Astrocyte (in vitro differentiated cells and primary cell): Measurements from ENCODE around the gene ANKRD26. TPM values are rescaled to one million over a fixed set of nuclear protein-coding genes. Genes with fewer than 3 reads are reported as not detected.

ENCODE experiments used
- DNase-seq: peaks from one replicate; pipeline ENCODE4 v3.0.0-alpha.2; 2010; ENCODE audit warnings: low read depth
- FAIRE-seq: peaks from 2 replicates; lab custom pipeline; 2011; peaks lifted over from hg19 to GRCh38; lab: Jason Lieb, UNC
- H2AFZ ChIP-seq: 2 replicates; pipeline ENCODE4 v1.6.0; 2012; ENCODE audit warnings: low read depth, low read length, inconsistent platforms
- H3K27ac ChIP-seq: 2 replicates; pipeline ENCODE4 v1.5.1; 2011; ENCODE audit warnings: low read depth, low read length, inconsistent platforms
- H3K27me3 ChIP-seq: 2 replicates; pipeline ENCODE4 v1.6.0; 2011; ENCODE audit warnings: low read length, inconsistent platforms; ENCODE audit not compliant: insufficient read depth
- H3K36me3 ChIP-seq: 2 replicates; pipeline ENCODE4 v1.5.1; 2011; ENCODE audit warnings: low read length, inconsistent platforms; ENCODE audit not compliant: insufficient read depth
- H3K4me1 ChIP-seq: 2 replicates; pipeline ENCODE4 v1.5.1; 2011; ENCODE audit warnings: low read length, inconsistent platforms; ENCODE audit not compliant: insufficient read depth
- H3K4me2 ChIP-seq: 2 replicates; pipeline ENCODE4 v1.6.0; 2012; ENCODE audit warnings: low read length, inconsistent platforms
- H3K4me3 ChIP-seq: 2 replicates; pipeline ENCODE4 v1.5.1; 2011; ENCODE audit warnings: low read depth, mild to moderate bottlenecking, low read length, inconsistent platforms; ENCODE audit not compliant: insufficient read depth
- H3K79me2 ChIP-seq: 2 replicates; pipeline ENCODE4 v1.6.0; 2012; ENCODE audit warnings: mild to moderate bottlenecking, low read length, inconsistent platforms; ENCODE audit not compliant: insufficient read depth
- H3K9ac ChIP-seq: 2 replicates; pipeline ENCODE4 v1.6.0; 2012; ENCODE audit warnings: mild to moderate bottlenecking, low read length, inconsistent platforms
- H3K9me3 ChIP-seq: 2 replicates; pipeline ENCODE4 v1.5.1; 2012; ENCODE audit warnings: low read depth, mild to moderate bottlenecking, low read length, inconsistent platforms; ENCODE audit not compliant: insufficient read depth
- H4K20me1 ChIP-seq: 2 replicates; pipeline ENCODE4 v1.6.0; 2012; ENCODE audit warnings: low read length, inconsistent platforms; ENCODE audit not compliant: insufficient read depth
- H3K27ac Mint-ChIP-seq: one replicate; pipeline ENCODE4 v1.8.0; 2021; ENCODE audit warnings: mild to moderate bottlenecking, mixed read lengths; ENCODE audit not compliant: unreplicated experiment
- H3K27me3 Mint-ChIP-seq: one replicate; pipeline ENCODE4 v1.8.0; 2021; ENCODE audit warnings: low read depth, mixed read lengths; ENCODE audit not compliant: unreplicated experiment
- H3K36me3 Mint-ChIP-seq: one replicate; pipeline ENCODE4 v1.8.0; 2021; ENCODE audit warnings: low read depth, mixed read lengths; ENCODE audit not compliant: unreplicated experiment
- H3K4me1 Mint-ChIP-seq: one replicate; pipeline ENCODE4 v1.8.0; 2021; ENCODE audit warnings: low read depth, mixed read lengths; ENCODE audit not compliant: unreplicated experiment
- H3K4me3 Mint-ChIP-seq: one replicate; pipeline ENCODE4 v1.8.0; 2021; ENCODE audit warnings: mild to moderate bottlenecking, moderate library complexity, mixed read lengths; ENCODE audit not compliant: unreplicated experiment
- H3K9me3 Mint-ChIP-seq: one replicate; pipeline ENCODE4 v1.8.0; 2021; ENCODE audit warnings: mild to moderate bottlenecking, mixed read lengths; ENCODE audit not compliant: unreplicated experiment
- EZH2 ChIP-seq: IDR thresholded peaks from 2 replicates; pipeline ENCODE4 v1.6.1; 2012; ENCODE audit warnings: mild to moderate bottlenecking, low read length, inconsistent platforms; ENCODE audit not compliant: insufficient read depth
- total RNA-seq: library from RNA; stranded (reverse); gene quantifications from 2 replicates; pipeline ENCODE4 v1.2.1, GENCODE V29; 2021
- TF ChIP-seq, protein P1 (sequence below): IDR thresholded peaks from 2 replicates; pipeline ENCODE4 v1.5.1; 2011; ENCODE audit warnings: low read depth, mild to moderate bottlenecking, inconsistent platforms, low read length, moderate library complexity; ENCODE audit not compliant: insufficient read depth

Gene ANKRD26
- total RNA-seq, 1 donor from 2014 or later, result 7.7 TPM

DNA sequence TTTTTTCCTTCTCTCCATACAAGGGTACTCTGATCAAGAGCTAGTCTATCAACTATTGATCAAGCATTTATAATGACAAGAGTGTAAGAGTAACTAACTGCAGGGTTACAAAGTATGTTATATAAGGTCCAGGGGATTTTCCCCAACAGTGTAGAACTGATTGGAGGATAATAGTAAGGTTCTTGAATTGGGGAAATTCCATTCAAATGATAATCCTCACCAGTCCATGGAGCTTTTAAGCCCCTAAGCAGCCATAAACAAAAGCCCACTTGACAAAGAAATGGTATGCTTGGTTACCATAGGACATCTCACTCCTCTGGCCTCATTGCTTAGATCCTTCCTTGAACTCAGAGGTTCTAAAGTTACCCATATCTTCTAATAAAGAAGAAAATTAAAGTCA is 45.6 kb upstream of the ANKRD26 start:
- H3K36me3 Mint-ChIP-seq, result peaks cover 8% of the 10 kb centered on the region
- DNase-seq (no peak), FAIRE-seq (no peak)
- Histone ChIP-seq H3K27ac (no peak overlapping the region), H3K27me3 (no peaks in the 10 kb centered on the region), H3K9ac (no peak overlapping the region), H2AFZ (no peak overlapping the region), H3K9me3 (no peaks in the 10 kb centered on the region), H3K4me1 (peaks cover 2% of the 10 kb centered on the region), H4K20me1 (peaks cover 56% of the 10 kb centered on the region), H3K4me2 (no peak overlapping the region), H3K4me3 (no peak overlapping the region), H3K79me2 (peaks cover 88% of the 10 kb centered on the region), H3K36me3 (peaks cover 53% of the 10 kb centered on the region)
- no peak overlapping the region for H3K4me3 Mint-ChIP-seq
- H3K27ac Mint-ChIP-seq, result no peak overlapping the region
- no peaks in the 10 kb centered on the region for H3K27me3 Mint-ChIP-seq
- H3K4me1 Mint-ChIP-seq, result peaks cover 2% of the 10 kb centered on the region
- TF ChIP-seq EZH2, result no peak
- TF ChIP-seq, protein P1, sequence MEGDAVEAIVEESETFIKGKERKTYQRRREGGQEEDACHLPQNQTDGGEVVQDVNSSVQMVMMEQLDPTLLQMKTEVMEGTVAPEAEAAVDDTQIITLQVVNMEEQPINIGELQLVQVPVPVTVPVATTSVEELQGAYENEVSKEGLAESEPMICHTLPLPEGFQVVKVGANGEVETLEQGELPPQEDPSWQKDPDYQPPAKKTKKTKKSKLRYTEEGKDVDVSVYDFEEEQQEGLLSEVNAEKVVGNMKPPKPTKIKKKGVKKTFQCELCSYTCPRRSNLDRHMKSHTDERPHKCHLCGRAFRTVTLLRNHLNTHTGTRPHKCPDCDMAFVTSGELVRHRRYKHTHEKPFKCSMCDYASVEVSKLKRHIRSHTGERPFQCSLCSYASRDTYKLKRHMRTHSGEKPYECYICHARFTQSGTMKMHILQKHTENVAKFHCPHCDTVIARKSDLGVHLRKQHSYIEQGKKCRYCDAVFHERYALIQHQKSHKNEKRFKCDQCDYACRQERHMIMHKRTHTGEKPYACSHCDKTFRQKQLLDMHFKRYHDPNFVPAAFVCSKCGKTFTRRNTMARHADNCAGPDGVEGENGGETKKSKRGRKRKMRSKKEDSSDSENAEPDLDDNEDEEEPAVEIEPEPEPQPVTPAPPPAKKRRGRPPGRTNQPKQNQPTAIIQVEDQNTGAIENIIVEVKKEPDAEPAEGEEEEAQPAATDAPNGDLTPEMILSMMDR, result no peak
- H3K9me3 Mint-ChIP-seq, result no peaks in the 10 kb centered on the region

DNA sequence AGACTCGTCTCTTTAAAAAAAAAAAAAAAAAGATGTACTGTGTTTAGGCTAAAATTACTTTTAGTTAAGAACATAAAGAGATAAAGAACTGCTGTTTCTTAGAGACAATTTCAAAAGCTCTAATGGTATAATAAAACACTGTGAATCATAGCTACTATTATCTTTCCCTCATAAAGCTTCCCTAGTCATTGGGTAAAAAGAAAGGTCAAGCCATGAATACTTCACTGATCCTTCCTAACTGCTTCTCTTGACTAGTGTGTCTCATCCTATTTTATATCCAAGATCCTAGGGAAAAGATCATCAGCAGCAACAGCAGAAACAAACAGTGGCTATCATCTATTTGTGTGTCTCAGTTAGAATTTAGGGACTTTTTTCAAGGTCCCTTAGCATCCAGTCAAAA is 43.4 kb upstream of the ANKRD26 start:
- peaks cover 8% of the 10 kb centered on the region for H3K36me3 Mint-ChIP-seq
- Histone ChIP-seq H3K79me2 (peaks cover 68% of the 10 kb centered on the region), H2AFZ (no peak overlapping the region), H3K4me1 (no peaks in the 10 kb centered on the region), H3K4me2 (no peak overlapping the region), H3K27ac (no peak overlapping the region), H3K9ac (no peak overlapping the region), H3K9me3 (no peaks in the 10 kb centered on the region), H3K4me3 (no peak overlapping the region), H3K36me3 (peaks cover 61% of the 10 kb centered on the region), H3K27me3 (no peaks in the 10 kb centered on the region), H4K20me1 (peaks cover 33% of the 10 kb centered on the region)
- FAIRE-seq (no peak), DNase-seq (no peak)
- TF ChIP-seq, protein P1, result no peak
- TF ChIP-seq EZH2, result no peak
- no peaks in the 10 kb centered on the region for H3K4me1 Mint-ChIP-seq
- H3K27me3 Mint-ChIP-seq, result no peaks in the 10 kb centered on the region
- no peak overlapping the region for H3K4me3 Mint-ChIP-seq
- H3K9me3 Mint-ChIP-seq, result no peaks in the 10 kb centered on the region
- no peak overlapping the region for H3K27ac Mint-ChIP-seq

DNA sequence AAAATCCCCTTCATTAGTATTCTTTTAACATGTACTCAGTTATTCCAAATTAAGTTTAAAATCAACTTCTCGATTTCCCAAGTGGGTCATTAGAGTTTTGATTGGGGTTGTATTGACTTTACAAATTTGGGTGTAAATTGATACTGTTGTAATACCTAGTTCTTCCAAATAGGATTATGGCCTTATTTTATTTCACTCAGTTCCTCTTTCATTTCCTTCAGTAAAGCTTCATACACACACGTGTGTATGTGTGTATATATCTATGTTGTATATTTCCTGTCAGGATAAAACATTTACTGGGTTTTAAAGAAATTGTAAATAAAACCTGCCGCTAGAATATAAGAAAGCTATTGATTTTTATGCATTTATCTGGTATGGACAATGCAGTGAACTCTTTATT is 38.0 kb upstream of the ANKRD26 start:
- no peaks in the 10 kb centered on the region for H3K27me3 Mint-ChIP-seq
- H3K36me3 Mint-ChIP-seq, result no peaks in the 10 kb centered on the region
- H3K9me3 Mint-ChIP-seq, result no peaks in the 10 kb centered on the region
- no peak overlapping the region for H3K4me3 Mint-ChIP-seq
- H3K9ac ChIP-seq, result no peak overlapping the region
- H3K27ac Mint-ChIP-seq, result no peak overlapping the region
- DNase-seq (no peak), FAIRE-seq (no peak)
- TF ChIP-seq, protein P1, result no peak
- TF ChIP-seq EZH2, result no peak
- peaks cover 51% of the 10 kb centered on the region for H3K36me3 ChIP-seq
- no peak overlapping the region for H3K4me2 ChIP-seq
- no peaks in the 10 kb centered on the region for H3K4me1 Mint-ChIP-seq
- no peaks in the 10 kb centered on the region for H3K9me3 ChIP-seq
- no peak overlapping the region for H3K27ac ChIP-seq
- H3K79me2 ChIP-seq, result peaks cover 31% of the 10 kb centered on the region
- H3K4me3 ChIP-seq, result no peak overlapping the region
- no peaks in the 10 kb centered on the region for H3K27me3 ChIP-seq
- no peaks in the 10 kb centered on the region for H3K4me1 ChIP-seq
- H4K20me1 ChIP-seq, result peaks cover 10% of the 10 kb centered on the region
- no peak overlapping the region for H2AFZ ChIP-seq
